Anterior cingulate cortex (tissue), 58 donors: ENCODE results near the gene GPATCH2.

ENCODE experiments used
- DNase-seq, 58 donors: peaks; one replicate each; lab custom pipeline; 2025; lab: John Stamatoyannopoulos, UW

The GPATCH2 gene

DNA sequence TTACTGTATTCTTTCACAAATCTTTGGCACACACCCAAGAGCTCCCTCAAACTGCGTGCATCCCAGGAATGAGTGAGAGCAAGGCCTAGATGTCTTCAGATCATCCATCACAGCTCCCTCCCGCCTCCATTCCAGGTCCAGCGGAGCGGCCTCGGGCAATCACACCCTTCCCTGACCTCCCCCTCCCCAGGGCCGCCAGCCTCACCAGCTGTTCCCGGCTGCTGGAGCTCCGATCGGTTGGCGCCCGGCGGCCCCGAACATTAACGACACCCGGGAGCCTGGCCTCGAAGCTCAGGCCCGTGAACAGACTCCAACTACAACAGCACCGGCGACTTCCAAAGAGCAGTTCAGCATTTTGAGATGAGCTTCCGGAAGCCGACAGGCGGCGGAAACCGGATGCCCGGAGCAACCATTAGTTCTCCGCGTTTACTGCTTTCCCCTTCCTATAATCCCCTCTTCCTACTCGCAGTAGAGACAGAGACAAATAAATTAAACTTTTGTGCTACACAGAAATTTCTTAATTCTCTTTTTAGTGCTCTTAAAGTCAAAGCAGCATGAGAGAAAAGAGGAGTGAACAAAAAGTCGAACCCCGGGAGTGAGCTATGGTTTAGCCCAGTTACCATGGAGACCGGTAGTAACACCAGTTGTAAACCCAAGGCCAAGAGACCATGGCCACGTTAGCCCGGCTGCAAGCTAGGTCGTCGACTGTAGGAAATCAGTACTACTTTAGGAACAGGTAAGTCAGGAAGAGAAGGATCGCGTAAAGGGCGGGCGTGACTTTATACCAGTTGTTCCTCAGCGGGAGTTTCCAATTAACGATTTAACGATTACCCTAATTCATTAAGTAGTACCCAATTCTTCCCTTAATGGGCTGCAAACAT lies at the start of gene GPATCH2, which contains the start of gene SPATA17:
TSS of gene GPATCH2 (minus strand) at position 380 of the 881 bp plus-strand sequence. CDS start at position 261, 119 bp downstream.
TSS of gene SPATA17 (plus strand) at position 634 of the 881 bp plus-strand sequence. CDS start at position 669, 35 bp downstream.
- peak in 57 of 58 donors; percentile 12 to 86 (median 64) for DNase-seq

DNA sequence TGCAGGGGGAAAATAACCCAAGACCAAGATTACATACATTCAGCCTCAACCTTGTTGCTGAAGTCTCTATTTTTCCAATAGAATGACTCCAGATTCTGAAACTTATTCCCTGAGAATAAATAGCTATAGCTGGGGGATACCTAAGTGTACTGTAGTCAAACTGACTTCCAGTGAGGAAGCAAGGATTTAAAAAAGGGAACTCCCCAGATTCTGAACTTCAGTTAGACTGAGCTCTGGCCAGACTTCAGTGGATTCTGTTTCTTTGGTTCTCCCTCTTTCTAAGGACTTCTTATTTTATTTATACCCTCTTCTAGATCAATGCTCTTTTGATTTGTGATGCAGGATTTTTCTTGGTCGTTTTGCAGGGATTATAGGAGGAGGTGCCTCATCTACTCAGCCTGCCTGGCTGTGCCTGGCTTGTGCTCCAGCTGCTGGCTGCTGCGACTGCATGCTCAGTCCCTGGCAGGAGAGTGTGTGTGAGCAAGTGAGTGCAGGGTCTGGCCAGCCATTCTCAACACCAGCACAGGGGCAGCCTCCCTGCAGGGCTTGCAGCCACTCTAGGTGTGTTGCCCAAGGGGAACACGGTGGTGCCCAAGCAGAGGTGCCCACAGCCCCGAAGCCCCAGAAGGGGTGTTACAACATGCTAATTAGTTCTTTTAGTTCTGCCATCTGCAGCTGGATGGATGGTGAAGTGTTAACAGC lies 43.3 kb upstream of the GPATCH2 start:
- no peak for DNase-seq

DNA sequence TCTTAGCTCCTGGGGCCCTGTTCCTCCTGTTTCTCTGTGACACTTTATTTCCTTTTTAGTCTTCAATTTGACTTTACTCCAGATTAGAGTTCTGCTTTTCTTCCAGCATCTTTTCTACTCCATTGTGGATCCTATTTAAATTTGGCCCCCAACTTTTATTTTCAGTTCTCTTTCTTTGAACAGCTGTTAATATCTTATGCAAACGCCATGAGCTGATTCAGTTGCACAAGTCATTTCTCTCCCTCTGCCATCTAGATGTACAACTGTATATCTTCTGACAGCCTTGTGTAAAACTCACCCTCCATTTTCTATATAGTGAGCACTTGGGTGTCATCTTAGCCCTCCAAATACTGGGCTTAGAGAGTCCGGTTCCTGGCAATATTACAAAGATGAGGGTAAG lies 42.5 kb upstream of the GPATCH2 start:
- no peak for DNase-seq

DNA sequence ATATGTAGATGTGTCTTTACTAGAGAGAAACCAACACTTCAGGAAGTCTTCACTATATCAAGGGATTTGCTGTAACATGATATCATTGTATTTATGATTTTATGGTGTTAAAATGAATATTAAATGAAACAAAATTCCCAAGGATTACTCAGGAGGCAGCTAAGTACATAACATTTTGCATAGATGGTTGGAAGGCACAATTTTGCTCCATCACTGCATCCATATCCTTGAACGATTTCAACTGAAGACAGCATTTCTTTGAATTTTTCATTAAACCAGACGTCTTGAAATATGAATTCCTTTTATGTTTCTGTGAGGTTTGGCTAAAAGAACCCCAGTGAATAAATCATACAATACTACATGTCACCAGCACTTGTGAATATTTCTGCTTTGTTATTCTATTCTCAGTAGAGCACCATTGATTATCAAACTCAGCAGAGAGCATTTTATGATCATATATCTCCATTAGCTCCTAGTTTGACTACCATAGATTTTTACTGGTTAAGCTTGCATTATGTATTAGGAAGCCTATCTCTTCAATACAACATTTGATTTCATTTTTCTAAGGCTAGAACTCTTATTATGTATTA lies 37.6 kb upstream of the GPATCH2 start:
- DNase-seq: no peak

DNA sequence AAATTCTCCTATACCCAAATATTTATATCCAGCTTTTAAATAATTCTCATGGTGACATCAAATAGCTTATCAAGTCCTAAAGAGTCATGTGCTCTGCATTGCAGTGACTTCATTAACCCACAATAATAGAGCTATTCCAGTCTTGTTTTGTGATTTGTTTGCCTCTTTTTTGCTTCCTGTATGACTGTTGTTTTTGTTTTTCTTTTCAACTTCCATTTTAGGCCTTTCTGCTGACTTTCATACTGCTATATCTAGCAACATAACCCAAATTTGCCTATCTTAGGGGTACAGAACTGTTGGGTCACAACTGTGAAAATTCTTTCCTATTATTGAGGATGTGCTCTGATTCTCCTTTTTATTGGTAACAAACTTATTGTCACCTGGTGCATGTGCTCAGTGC lies 30.5 kb upstream of the GPATCH2 start:
- no peak for DNase-seq

DNA sequence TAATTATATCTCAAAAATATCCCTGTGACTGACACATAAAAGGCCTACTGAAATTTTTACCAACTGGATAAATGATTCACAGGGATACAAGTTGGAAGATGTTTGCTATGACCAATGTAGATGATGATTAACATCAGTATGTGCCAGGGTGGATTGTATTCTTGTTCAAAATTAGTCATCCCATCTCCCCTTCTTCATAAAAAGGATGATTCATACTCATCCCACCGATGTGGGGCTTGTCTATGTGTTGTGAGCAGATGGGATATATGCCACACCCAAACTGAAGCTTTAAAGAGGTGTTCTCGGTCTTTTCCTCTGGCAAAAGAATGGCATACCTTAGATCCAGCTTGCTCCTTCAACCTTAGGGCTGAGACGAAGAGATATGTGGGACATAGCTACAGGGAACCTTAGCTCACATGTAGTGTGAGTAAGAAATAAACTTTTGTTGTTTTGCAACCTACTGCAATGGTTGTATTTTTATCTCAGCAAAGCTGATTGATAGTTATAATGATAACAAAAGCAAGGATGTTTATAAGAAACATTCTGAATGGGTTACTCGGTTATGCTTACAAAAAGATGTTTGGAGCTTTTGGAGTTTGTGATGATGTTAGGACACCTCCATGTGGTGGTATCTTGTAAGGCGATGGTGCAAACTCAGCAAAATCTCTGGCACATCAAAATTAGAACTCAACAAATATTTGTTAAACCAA lies 29.6 kb upstream of the GPATCH2 start:
- no peak for DNase-seq

DNA sequence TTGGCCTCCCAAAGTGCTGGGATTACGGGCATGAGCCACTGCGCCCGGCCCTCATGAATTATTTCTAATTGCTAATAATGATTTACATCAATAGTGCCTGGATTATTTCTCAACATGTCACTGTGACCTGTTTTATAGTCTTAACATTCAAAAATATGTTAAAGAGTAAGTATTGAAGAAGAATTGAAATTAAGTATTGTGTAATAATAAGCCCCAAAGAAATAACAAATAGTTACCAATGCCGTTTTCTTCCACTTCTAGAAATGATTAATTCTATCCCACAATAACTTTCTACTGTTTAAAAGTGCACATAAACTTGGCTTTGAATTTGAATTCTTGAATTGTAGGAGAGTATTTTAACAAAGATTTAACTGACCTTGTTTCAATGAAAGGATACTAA lies 19.8 kb upstream of the GPATCH2 start:
- no peak for DNase-seq

DNA sequence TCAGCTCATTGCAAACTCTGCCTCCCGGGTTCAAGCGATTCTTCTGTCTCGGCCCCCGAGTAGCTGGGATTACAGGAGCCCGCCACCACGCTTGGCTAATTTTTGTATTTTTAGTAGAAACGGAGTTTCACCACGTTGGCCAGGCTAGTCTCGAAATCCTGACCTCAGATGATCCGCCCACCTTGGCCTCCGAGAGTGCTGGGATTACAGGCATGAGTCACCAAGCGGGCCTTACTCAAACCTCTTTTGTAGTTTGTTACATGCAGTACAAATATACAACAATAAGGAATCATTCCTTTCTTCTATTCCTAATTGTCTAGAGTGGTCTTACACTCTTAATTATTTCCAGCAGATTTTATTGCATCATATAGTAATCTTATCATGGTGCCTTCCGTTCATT lies 16.9 kb upstream of the GPATCH2 start:
- no peak for DNase-seq

DNA sequence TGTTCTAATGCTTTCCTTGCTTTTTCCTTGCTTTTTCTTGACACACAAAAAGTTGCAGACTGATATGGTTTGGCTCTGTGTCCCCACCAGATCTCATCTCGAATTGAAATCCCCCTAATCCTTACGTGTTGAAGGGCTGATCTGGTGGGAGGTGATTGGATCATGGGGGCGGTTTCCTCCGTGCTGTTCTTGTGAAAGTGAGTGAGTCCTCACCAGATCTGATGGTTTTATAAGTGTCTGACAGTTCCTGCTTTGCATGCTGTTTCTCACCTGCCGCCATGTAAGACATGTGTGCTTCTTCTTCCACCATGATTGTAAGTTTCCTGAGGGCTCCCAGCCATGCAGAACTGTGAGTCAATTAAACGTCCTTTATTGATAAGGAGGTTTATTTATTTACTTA lies 11.6 kb upstream of the GPATCH2 start:
- no peak for DNase-seq

DNA sequence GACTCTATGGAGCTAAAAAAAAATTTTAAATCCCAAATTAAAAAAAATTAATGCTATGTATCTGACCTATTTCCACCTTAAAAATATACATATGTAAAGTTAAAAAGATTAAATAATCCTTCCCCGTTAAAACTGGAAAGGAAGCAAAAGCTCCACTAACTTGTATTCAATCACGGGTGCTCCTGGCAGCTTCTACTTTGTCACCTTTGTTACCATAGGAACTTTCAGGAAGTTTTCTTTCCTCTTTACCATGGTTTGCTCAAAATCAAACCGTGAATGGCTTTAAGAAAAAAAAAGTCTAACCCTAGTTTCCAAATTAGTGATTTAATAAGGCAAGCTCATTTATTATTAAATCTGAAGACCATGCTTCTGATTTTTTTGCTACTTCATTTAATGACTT lies 3.5 kb downstream of the GPATCH2 start:
- no peak for DNase-seq

DNA sequence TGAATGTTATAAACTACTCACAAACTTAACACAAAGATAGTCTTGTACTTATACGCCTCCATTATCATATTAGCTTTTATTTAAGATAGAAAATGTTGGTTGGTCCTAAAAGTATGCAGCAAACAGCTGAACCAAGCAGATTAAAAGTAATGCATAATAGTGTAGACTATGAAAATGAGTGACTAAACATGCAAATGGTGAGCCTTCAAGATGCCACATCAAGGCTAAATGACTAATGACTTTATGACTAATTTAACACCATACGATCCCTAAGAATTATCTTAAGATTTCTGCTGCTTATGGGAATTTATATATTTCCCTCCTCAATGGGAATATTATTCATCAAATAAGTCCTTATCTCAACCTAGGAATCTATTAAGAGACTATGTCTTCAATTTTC lies 4.6 kb downstream of the GPATCH2 start:
- no peak for DNase-seq

DNA sequence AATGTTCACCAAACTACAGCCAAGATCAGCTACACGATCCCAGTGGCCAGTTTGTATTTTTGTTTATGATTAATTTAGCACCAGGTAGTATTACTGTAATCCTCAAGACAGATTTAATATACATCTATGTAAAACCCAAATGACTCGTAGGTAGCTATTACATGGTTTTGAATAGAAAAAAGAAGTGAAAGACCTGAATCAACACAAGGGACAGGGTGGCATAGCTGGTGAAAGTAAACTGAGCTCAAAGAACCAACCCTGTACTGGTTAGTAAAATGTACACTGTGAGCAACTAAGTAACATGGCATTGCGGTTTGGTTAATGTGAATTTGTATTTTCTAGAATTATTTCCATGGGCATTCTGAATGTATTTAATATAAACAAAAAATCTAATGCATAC lies 8.8 kb downstream of the GPATCH2 start:
- no peak for DNase-seq

DNA sequence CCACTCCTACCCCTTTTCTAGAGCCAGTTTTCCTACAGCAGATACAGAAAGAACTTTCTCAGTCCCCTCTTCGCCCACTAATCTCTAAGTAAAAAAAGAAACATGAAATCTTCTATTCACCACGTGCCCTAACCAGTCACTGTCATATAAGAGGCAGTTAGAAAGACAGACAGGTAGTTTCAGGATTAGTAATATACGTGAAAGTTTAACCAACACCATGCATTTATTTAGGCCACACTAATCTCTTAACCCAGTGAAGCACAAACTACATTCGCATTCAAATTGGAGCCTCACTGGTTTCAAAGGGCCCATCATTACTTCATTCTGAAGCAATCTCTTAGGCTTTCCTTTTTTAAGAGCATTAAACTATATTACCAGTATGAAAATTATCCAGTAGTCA lies 10.1 kb downstream of the GPATCH2 start:
- DNase-seq: no peak

DNA sequence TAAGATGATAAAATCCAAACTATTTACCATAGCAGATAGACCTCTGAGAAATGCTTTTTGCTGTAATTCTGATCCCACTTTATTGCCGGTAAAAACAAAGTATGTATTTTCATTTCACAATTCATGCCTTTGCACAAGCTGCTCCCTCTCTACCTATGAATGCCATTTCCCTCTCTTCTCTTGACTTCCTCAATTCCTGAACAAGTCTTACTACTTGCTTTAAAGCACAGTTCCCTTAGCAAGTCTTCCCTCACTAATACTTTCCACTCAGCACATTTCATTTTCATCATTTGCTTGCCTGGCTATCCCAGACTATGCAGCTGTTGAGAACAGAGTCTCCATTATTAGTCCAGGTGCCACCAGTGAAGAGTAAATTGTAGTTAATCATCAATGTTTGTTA lies 13.8 kb downstream of the GPATCH2 start:
- DNase-seq: no peak

DNA sequence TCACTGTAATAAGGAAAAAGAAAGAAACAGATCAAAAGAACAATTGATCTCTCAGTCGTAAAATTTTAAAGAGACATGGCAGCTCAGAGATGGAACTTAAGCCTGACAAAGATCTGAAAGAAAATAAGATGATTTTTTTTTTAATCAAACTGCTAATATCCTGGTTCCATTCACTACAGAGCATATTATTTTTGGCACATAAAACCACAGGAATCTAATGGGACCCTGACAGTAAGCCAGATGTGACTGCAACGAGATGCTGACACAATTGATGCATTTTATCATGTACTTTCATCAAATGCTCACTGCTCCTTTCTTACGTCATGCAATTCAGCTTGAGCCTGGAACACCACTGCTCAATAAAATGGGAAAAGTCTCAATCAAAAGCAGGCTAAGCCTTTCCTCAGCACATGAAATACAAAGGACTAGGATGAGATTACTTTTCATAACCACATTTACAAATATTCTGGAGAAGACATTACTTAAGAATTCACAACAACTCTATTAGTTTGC lies 16.6 kb downstream of the GPATCH2 start:
- no peak for DNase-seq

DNA sequence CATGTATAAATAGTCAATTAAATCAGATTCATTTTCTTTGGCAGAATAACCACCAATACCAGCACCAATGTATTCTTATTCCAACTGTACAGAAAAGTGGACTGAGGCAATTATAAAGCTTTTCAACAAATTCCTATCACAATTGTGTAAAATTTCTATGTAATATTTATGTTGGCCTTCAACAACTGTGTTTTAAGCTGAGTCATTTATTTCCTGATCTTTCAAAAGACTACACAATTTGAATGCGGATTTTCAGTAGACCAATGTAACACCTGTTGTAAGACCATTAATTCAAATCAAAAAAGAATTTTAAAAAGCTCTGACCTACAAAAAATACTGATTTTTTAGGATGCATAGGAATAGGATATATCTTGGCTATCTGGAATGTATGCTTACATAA lies 25.5 kb downstream of the GPATCH2 start:
- no peak for DNase-seq

DNA sequence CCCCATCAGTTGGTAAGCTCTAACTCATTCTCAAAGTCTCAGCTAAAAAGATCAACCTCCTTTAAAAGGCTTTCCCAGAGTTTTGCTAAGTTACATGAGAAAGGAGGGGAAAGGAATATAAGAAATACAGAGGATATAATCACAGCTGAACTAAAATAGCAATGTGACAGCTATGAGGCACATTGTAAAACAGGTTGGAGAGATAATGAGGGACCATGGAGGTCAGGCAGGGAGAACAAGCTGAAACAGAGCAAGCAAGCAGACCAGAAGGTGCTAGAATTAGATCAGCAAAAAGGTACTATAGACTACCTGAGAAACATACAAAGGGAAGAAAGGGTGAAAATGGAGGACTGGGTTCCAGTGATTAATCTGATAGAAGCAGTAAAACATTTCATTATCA lies 28.5 kb downstream of the GPATCH2 start:
- no peak for DNase-seq

DNA sequence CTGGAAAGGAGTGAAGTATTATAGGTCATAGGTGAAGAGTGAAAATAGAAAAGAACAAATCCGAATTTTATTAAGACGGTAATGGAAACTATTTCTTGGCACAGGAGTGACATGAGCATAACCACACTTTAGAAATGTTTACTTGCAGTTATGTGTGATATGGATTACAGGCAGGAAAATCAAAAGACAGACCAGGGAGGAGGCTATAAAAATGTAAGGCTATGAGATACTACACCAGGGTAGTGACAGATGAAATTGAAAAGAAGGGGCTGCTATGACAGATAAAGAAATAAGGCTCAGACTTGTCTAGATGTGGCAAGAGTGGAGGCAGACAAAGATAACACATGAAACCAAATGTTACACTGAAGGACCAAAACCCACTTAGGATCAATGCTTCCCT lies 31.7 kb downstream of the GPATCH2 start:
- DNase-seq: no peak

DNA sequence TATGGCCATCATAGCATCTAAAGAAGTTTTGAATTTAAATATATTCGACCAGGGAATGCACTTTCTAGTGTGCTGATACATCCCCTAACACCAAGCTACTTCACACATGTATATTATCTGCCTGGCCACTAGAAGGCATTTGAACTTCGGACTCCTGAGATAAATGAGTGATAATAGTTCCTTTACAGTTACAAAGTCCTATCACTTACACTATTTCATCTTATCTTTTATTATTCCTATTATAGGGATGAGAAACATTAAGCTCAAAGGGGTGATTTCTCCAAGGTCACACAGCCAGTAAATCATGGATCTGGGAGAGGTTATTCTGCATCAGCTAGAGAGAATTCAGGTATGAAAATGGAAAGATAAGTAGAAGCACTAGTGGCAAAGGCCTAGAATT lies 40.3 kb downstream of the GPATCH2 start:
- no peak for DNase-seq

DNA sequence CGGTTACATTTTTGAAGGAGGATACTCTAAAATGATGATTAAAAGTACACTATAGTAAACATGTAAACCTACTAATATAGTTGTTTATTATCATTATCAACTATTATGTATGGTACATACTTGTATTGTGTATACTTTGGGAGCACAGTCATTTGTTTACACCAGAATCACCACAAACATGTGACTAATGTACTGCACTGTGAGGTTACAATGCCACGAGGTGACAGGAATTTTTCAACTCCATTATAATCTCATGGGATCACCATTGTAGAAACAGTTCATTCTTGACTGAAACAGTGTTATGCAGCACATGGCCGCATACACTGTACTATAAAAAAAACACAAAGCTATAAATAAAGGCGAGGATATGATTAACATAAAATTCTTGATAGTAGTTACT lies 44.3 kb downstream of the GPATCH2 start:
- DNase-seq: no peak

DNA sequence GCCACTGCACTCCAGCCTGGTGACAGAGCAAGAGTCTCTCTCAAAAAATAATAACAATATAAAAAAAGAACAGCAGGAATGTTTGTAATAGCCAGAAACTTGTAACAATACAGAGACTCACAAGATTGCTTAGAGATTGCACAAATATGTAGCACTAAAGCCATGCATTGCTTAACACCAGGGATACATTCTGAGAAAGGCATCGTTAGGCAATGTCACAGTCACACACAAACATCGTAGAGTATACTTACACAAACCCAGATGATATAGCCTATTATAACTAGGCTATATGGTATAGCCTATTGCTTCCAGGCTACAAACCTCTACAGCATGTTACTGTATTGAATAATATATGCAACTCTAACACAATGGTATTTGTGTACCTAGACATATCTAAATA lies 45.3 kb downstream of the GPATCH2 start:
- no peak for DNase-seq
